Endothelial cell of umbilical vein (primary cell): ENCODE measurements around the gene ST6GALNAC2. TPM values are rescaled to one million over a fixed set of nuclear protein-coding genes. Genes with fewer than 3 reads are reported as not detected.

Experiments used
- BruUV-seq: library from RNA; stranded (reverse); fragments of 400-500 nt; replicated peaks from 2 replicates; lab custom pipeline; 2021; lab: Mats Ljungman, UMichigan
- CTCF ChIA-PET: fragments of 300-600, 350-600 bp; sonication (Branson Sonifier 250); formaldehyde crosslinking; loops from one replicate; lab custom pipeline; 2021; ENCODE audit warnings: antibody characterized with exemption, inconsistent platforms; lab: Charles Lee
- POLR2A ChIA-PET: fragments of 300-600, 350-600 bp; sonication (Branson Sonifier 250); formaldehyde crosslinking; loops from one replicate; lab custom pipeline; 2021; ENCODE audit warnings: antibody characterized with exemption, inconsistent platforms; lab: Charles Lee
- DNase-seq: peaks from one replicate; pipeline ENCODE4 v3.0.0-alpha.2; 2011; ENCODE audit warnings: low read depth, low spot score
- FAIRE-seq: peaks from 2 replicates; lab custom pipeline; 2011; peaks lifted over from hg19 to GRCh38; lab: Jason Lieb, UNC
- H2AFZ ChIP-seq: 2 replicates; pipeline ENCODE4 v1.6.0; 2012; ENCODE audit warnings: low read depth, low read length, control low read depth, inconsistent platforms
- H3K27ac ChIP-seq: 2 replicates; pipeline ENCODE4 v1.5.1; 2011; ENCODE audit warnings: low read depth, mild to moderate bottlenecking, control low read depth, low read length, moderate library complexity; ENCODE audit not compliant: insufficient read depth
- H3K27me3 ChIP-seq, 2 experiments: 2 replicates each; pipeline versions ENCODE4 v1.6.0 to v1.6.1; 2011; ENCODE audit warnings: low read length in 2 of 2, mixed read lengths in 1 of 2; ENCODE audit not compliant: control insufficient read depth in 2 of 2, insufficient read depth in 2 of 2
- H3K36me3 ChIP-seq, 2 experiments: 2 replicates in 1 of 2; 3 replicates in 1 of 2; pipeline ENCODE4 v1.5.1; 2011; ENCODE audit warnings: low read length in 2 of 2, mild to moderate bottlenecking in 1 of 2, moderate library complexity in 1 of 2; ENCODE audit not compliant: control insufficient read depth in 2 of 2, insufficient read depth in 2 of 2; ENCODE audit errors: extremely low read depth in 1 of 2
- H3K4me1 ChIP-seq: 3 replicates; pipeline ENCODE4 v1.5.1; 2011; ENCODE audit warnings: mild to moderate bottlenecking, low read length; ENCODE audit not compliant: control insufficient read depth, insufficient read depth; ENCODE audit errors: extremely low read depth
- H3K4me2 ChIP-seq: 2 replicates; pipeline ENCODE4 v1.6.1; 2011; ENCODE audit warnings: low read length, control low read depth, mixed read lengths; ENCODE audit not compliant: insufficient read depth
- H3K4me3 ChIP-seq, 3 experiments: fragments of 200-600 bp in 1 of 3; sonication (generic), shearing (Covaris generic) in 1 of 3; replicated peaks in 1 of 3; 2 replicates each; pipeline ENCODE4 v1.5.1; 2011 to 2016; ENCODE audit warnings: control low read depth in 3 of 3, low read length in 3 of 3, mild to moderate bottlenecking in 2 of 3, inconsistent platforms in 1 of 3, low read depth in 1 of 3, moderate library complexity in 1 of 3; ENCODE audit not compliant: insufficient read depth in 1 of 3
- H3K79me2 ChIP-seq: 2 replicates; pipeline ENCODE4 v1.6.0; 2012; ENCODE audit warnings: low read length, inconsistent platforms; ENCODE audit not compliant: control insufficient read depth, insufficient read depth
- H3K9ac ChIP-seq: replicated peaks from 2 replicates; pipeline ENCODE3; 2011; ENCODE audit warnings: low read length, control low read depth; ENCODE audit not compliant: insufficient read depth; ENCODE audit errors: extremely low read depth
- H3K9me1 ChIP-seq: replicated peaks from 3 replicates; pipeline ENCODE4 v1.6.0; 2011; ENCODE audit warnings: mild to moderate bottlenecking, low read length; ENCODE audit not compliant: control insufficient read depth, insufficient read depth; ENCODE audit errors: extremely low read depth
- H3K9me3 ChIP-seq: replicated peaks from 2 replicates; pipeline ENCODE4 v1.5.1; 2012; ENCODE audit warnings: low read length, inconsistent platforms; ENCODE audit not compliant: control insufficient read depth, insufficient read depth
- H4K20me1 ChIP-seq: replicated peaks from 2 replicates; pipeline ENCODE3; 2011; ENCODE audit warnings: mild to moderate bottlenecking, low read length; ENCODE audit not compliant: control insufficient read depth, insufficient read depth; ENCODE audit errors: extremely low read depth
- EZH2 ChIP-seq: IDR thresholded peaks from 2 replicates; pipeline ENCODE4 v1.6.1; 2012; ENCODE audit warnings: borderline replicate concordance, low read depth, mild to moderate bottlenecking, moderate library complexity, low read length, inconsistent platforms; ENCODE audit not compliant: severe bottlenecking
- FOS ChIP-seq: IDR thresholded peaks from 2 replicates; pipeline ENCODE4 v1.6.1; 2011; ENCODE audit warnings: mild to moderate bottlenecking, low read length, moderate library complexity, borderline replicate concordance; ENCODE audit not compliant: insufficient read depth
- GATA2 ChIP-seq: IDR thresholded peaks from 2 replicates; pipeline ENCODE4 v1.7.0; 2011; ENCODE audit warnings: low read depth, mild to moderate bottlenecking, moderate library complexity, mixed read lengths, low read length; ENCODE audit not compliant: insufficient read length, insufficient read depth
- JUN ChIP-seq: IDR thresholded peaks from 2 replicates; pipeline ENCODE4 v1.6.1; 2011; ENCODE audit warnings: borderline replicate concordance, low read depth; ENCODE audit not compliant: insufficient read length, insufficient read depth
- MYC ChIP-seq: IDR thresholded peaks from one replicate; pipeline ENCODE4 v1.6.1; 2011; ENCODE audit warnings: mild to moderate bottlenecking, low read depth, low read length
- POLR2A ChIP-seq: IDR thresholded peaks from 2 replicates; pipeline ENCODE4 v1.6.1; 2012; ENCODE audit warnings: low read depth, mild to moderate bottlenecking, control low read depth, low read length
- POLR2AphosphoS5 ChIP-seq: IDR thresholded peaks from 2 replicates; pipeline ENCODE4 v1.6.1; 2012; ENCODE audit warnings: low read depth, mild to moderate bottlenecking, control low read depth, low read length, moderate library complexity; ENCODE audit not compliant: insufficient read depth
- dilution Hi-C: fragments of 300-500 bp; cut with MboI; formaldehyde crosslinking; loops from one replicate; pipeline ENCODE4 v1.15.0; 2019; ENCODE audit warnings: low sequenced_read_pairs; ENCODE audit not compliant: extremely low pct_ligation_motif_present
- intact Hi-C: fragments of 100-400 bp; cut with micrococcal nuclease; formaldehyde crosslinking; loops from one replicate; pipeline ENCODE4 v1.10.0; 2022
- polyA plus RNA-seq, 4 experiments: library from polyadenylated mRNA; depleted of rRNA in 3 of 4; stranded (reverse) in 3 of 4; unstranded in 1 of 4; fragments of >200 nt; gene quantifications; 2 replicates each; pipeline versions ENCODE4 v1.2.1 to v1.2.3, GENCODE V29; 2011 to 2012; ENCODE audit warnings: missing spikeins in 1 of 4
- total RNA-seq: library from RNA; stranded (reverse); gene quantifications from 2 replicates; pipeline ENCODE4 v1.2.3, GENCODE V29; 2021
- TF ChIP-seq, protein P1 (sequence below), 2 donors: IDR thresholded peaks; 1 replicate in 1 of 2; 2 replicates in 1 of 2; pipeline ENCODE4 v1.5.1; 2011; ENCODE audit warnings: low read length in 2 of 2, mild to moderate bottlenecking in 2 of 2, moderate library complexity in 2 of 2, control low read depth in 1 of 2, inconsistent platforms in 1 of 2, low read depth in 1 of 2; ENCODE audit not compliant: insufficient read depth in 1 of 2; ENCODE audit errors: extremely low read depth in 1 of 2
- TF ChIP-seq, protein P2 (sequence below): IDR thresholded peaks from 2 replicates; pipeline ENCODE4 v1.6.1; 2011; ENCODE audit not compliant: insufficient read depth, insufficient read length

ST6GALNAC2 gene
- total and polyA plus RNA-seq, 2 donors (not counting 3 experiments of a cell fraction or from before 2014, with no cell fraction given), result 0.59 to 1.7 TPM

DNA sequence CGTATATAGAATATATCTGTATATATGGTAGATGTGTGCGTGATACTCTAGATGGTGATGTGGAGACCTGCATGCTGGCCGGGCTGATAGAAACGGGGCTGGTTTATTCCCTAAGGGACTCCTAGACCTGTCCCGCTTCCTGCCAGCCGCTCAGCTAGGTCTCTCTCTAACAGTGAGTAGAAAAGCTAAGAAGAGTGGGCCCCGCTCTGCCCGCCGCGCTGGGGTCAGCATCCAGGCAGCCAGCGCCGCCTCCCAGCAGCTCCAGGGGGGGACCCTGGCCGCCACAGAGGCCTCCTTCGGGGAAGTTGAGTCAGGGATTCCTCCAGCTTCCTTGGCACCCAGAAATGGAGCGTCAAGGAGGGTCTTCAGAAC lies 57.5 kb downstream of the ST6GALNAC2 start:
- DNase-seq (no peak), FAIRE-seq (no peak)
- Histone ChIP-seq H3K9me3 (no peaks in the 10 kb centered on the region), H4K20me1 (no peaks in the 10 kb centered on the region), H3K27me3 (no peaks in the 10 kb centered on the region), H3K36me3 (no peaks in the 10 kb centered on the region), H2AFZ (no peak overlapping the region), H3K9me1 (no peaks in the 10 kb centered on the region), H3K4me1 (peaks cover 23% of the 10 kb centered on the region), H3K27ac (no peak overlapping the region), H3K4me2 (no peak overlapping the region), H3K4me3 (no peak overlapping the region), H3K79me2 (no peaks in the 10 kb centered on the region), H3K9ac (no peak overlapping the region)
- CTCF ChIA-PET, result interaction anchor here (0.7 to 4.3 kb wide), 15 partner anchors 8 to 260 kb away, joined by 3 to 60 read pairs (median 4); partner anchors contain the start of genes CYGB and PRCD
- dilution Hi-C loops (no loop called here), intact Hi-C loops (loop anchor here (10.0 kb wide), 1 partner anchor 187 kb away; the partner anchor contains the start of gene MXRA7)
- TF ChIP-seq EZH2 (no peak), MYC (no peak), GATA2 (no peak), JUN (no peak), POLR2A (no peak), POLR2AphosphoS5 (no peak), FOS (no peak)
- TF ChIP-seq, protein P1, sequence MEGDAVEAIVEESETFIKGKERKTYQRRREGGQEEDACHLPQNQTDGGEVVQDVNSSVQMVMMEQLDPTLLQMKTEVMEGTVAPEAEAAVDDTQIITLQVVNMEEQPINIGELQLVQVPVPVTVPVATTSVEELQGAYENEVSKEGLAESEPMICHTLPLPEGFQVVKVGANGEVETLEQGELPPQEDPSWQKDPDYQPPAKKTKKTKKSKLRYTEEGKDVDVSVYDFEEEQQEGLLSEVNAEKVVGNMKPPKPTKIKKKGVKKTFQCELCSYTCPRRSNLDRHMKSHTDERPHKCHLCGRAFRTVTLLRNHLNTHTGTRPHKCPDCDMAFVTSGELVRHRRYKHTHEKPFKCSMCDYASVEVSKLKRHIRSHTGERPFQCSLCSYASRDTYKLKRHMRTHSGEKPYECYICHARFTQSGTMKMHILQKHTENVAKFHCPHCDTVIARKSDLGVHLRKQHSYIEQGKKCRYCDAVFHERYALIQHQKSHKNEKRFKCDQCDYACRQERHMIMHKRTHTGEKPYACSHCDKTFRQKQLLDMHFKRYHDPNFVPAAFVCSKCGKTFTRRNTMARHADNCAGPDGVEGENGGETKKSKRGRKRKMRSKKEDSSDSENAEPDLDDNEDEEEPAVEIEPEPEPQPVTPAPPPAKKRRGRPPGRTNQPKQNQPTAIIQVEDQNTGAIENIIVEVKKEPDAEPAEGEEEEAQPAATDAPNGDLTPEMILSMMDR (IDR thresholded peaks at IDR 0.05; ENCODE audit: extremely low read depth in 1 of 2, insufficient read depth in 1 of 2, low read depth in 1 of 2, low read length in 2 of 2), result no peak
- TF ChIP-seq, protein P2, sequence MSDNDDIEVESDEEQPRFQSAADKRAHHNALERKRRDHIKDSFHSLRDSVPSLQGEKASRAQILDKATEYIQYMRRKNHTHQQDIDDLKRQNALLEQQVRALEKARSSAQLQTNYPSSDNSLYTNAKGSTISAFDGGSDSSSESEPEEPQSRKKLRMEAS, result no peak
- BruUV-seq, result no TSS peak
- POLR2A ChIA-PET, result interaction anchor here (0.7 to 1.2 kb wide), 3 partner anchors 18 to 140 kb away, joined by 3 to 6 read pairs (median 3); no protein-coding TSS in a partner anchor
